ENCODE results near the gene SLC23A2.
A peak's percentile ranks its signal among the peaks of the same experiment; 100 is the strongest.
"Not testable (repeated sequence)": the region's sequence is repeated elsewhere in the genome, so short reads cannot be mapped to it uniquely, and the experiment has no call there.

The SLC23A2 gene

GRCh38 chr20:5004825-5005224 is 3.5 kb upstream of the SLC23A2 start:
- not testable (repeated sequence) for DNase-seq

DNA sequence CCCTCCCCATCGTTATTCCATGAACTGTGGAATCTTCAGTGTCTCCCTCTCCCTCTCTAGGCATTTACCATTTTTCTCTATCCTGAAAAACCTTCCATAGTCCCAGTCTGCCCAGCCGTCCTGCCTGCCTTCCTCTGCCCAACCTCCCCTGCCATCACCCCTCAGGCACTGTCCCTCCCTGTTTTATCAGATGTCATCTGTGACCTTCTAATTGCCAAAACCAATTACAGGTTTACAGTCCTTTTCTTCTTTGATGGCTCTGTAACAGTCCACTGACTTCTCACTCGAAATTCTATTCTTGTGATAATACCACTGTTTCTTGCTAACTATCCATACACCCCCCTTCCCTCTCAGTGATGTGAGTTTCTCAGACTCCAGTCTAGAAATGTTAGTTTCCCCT is 2.3 kb upstream of the SLC23A2 start:
- DNase-seq = no peak

DNA sequence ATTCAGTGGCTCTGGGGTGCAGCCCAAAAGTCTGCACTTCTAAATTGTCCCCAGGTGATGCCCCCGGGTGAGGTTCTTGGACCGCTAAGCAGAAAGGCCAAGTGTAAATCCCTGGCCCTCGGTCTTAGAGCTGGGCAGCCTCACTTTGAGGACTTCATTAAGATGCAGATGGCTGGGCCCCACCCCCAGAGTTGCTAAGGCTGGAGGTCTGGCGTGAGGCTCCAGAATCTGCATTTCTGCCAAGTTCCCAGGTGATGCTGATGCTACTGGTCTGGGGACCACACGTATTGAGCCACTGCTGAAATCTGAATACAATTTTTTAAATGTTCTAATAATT is 735 bp upstream of the SLC23A2 start:
- DNase-seq = peak; percentile 46

DNA sequence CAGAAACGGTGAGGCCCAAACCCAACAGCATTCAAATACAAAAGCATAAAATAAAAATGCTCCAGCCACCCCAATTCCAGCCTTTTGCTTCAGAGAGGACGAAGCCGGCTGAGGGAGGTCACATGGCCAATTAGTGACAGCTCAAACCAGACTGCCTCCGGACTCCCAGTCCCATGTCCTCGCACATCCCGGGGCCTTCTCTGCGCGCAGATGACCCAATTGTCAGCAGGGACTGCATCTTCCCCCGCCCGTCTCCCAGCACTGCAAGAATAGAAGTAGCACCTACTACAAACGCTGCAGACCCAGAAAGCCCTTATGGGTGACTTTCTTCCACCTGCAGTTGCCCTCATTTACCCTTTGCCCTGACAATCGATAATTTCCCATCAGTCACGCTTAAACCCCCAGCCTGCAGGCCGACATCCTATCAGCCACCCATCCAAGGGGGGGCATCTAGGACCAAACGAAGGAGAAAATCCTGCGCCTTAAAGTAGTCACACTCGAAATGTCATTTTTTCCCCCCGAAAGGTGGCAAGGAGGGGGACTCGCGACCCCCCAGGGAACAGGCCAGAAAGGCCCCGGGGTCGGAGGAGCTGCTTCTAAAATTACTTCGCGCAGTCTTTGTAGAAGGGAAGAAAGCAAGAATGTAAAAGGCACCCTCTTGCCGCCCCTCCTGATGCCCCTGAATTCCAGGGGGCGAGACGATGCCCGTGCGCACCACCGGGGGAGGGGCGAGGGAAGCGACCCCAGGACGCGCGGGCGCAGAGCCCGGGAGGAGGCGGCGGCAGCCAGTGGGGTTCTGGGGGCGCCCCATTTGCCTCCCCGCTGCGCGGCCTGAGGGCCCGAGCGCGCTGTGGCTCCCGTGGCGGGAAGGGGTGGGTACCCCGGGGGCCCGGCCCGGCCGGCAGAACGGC is 792 bp downstream of the SLC23A2 start:
- DNase-seq = peak; percentile 70

DNA sequence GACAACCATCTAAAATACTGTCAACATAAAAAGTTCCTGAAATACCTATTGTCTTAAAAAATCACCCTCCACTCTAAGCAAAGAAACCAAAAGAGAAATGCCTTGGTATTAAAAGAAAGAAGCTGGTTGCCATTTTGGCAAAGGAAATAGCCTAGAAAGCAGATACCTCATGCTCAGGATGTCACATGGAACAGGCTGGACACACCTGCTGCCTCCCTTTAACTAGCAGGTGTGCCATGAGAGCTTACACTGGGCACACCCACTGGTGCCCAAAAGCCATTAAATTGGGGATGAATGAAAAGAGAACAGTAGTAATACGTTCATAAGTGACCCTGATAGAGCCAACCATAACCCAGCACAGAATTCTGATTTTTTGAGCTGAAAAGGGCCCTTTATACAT is 1.5 kb downstream of the SLC23A2 start:
- peak; percentile 75 for DNase-seq

GRCh38 chr20:4998160-4998651 is 3.1 kb downstream of the SLC23A2 start:
- DNase-seq = no peak

DNA sequence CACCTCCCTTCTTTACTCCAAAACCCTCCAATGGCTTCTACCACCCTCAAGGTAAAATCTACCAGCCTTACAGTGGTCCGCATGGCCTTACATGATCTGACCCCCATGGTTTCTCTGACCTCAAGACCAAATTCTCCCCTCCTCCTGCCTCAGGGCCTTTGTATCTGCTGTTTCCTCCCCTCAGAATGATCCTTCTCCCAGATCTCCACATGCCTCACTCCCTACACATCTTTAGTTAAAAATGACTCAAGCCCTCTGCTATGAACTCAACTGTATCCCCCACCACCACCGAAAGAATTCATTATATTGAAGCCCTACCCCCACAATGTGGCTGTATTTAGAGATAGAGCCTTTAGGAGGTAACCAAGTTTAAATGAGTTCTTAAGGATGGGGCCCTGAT is 4.1 kb downstream of the SLC23A2 start:
- DNase-seq = no peak

DNA sequence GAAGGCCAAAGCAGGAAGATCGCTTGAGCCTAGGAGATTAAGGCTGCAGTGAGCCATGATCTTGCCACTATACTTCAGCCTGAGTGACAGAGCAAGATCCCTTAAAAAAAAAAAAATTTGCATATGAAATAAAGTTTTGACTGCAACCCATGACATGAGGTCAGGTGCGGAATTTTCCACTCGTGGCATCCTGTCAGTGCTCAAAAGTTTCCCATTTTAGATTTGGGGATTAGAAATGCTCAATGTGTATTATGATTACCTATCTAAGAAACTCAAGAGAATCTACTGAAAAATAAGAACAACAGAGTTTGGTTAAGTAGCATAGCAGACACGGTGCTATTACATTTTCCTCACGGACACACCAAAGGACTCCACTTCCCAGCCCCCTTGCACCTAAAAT is 11.7 kb downstream of the SLC23A2 start:
- DNase-seq = no peak

GRCh38 chr20:4987130-4987529 is 14.2 kb downstream of the SLC23A2 start:
- DNase-seq = no peak

GRCh38 chr20:4985658-4986057 is 15.7 kb downstream of the SLC23A2 start:
- no peak for DNase-seq

DNA sequence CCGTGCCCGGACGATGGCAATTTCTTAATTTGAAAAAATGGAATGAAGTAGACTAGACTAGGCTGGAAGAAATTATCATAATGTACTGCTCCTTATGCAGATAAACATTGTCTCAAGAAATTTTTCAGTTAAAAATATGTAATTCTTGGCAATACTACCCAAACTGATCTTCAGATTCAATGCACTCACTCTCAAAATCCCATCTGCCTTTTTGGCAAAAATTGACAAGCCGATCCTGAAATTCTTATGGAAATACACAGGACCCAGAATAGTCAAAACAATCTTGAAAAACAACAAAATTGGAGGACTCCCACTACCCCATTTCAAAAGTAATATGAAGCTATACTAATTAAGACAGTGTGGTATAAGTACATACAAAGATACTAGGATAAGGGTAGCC is 19.0 kb downstream of the SLC23A2 start:
- DNase-seq = no peak

GRCh38 chr20:4979841-4980410 is 21.4 kb downstream of the SLC23A2 start:
- DNase-seq = no peak

GRCh38 chr20:4978050-4978918 is 23.0 kb downstream of the SLC23A2 start:
- DNase-seq = no peak

DNA sequence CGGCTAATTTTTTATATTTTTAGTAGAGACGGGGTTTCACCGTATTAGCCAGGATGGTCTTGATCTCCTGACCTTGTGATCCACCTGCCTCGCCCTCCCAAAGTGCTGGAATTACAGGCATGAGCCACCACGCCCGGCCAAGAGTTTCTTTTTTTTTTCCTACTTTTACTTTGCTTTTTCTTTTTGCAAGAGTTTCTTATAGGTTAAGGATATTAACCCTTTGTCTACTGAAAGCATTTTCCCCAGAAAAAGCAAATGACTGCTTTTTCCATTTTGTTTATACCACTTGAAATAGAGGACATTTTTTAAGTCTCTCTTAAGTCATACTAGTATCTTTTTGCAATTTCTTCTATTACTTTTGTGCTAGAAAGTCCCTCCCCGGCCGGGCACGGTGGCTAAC is 25.3 kb downstream of the SLC23A2 start:
- DNase-seq = not testable (repeated sequence)

- no peak for DNase-seq
These were observed 27.8 kb downstream of the SLC23A2 start for GRCh38 chr20:4973330-4974097.

- DNase-seq = no peak
These were observed 28.6 kb downstream of the SLC23A2 start for GRCh38 chr20:4972506-4973251.

GRCh38 chr20:4971064-4971463 is 30.2 kb downstream of the SLC23A2 start:
- DNase-seq = no peak

DNA sequence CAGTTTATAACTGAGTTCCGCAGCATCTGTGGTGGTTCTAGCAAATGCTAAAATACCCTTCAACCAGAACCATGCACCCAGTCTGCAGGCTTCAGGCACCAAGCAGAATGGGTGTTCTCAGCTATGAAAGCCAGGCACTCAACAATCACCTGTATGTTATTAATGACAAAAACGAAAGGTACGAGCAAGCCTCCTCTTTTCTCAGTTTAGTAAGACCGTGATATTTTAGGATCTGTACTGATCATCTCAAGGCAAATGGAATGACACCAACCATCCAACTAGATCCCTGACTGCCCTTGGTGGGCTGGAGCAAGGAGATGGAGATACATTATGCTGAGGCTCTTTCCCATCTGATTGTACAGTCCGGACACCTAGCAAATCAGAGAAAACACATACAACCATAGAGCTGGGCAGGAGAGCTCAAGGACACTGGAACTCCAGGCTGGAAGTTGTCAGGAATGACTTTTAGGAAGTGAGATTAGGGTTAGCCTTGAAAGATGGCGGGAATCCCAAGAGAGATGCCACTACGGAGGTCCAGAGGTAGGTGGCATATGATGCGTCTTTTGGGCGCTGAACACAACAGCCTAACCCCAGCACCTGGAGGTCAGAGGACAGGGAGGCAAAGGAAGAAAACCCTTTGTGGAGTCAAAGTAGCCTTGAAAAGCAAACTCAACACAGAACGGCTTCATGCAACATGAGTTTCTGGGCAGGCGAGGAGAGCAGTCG is 33.4 kb downstream of the SLC23A2 start:
- no peak for DNase-seq

- no peak for DNase-seq
These were observed 34.2 kb downstream of the SLC23A2 start for GRCh38 chr20:4966826-4967751.

DNA sequence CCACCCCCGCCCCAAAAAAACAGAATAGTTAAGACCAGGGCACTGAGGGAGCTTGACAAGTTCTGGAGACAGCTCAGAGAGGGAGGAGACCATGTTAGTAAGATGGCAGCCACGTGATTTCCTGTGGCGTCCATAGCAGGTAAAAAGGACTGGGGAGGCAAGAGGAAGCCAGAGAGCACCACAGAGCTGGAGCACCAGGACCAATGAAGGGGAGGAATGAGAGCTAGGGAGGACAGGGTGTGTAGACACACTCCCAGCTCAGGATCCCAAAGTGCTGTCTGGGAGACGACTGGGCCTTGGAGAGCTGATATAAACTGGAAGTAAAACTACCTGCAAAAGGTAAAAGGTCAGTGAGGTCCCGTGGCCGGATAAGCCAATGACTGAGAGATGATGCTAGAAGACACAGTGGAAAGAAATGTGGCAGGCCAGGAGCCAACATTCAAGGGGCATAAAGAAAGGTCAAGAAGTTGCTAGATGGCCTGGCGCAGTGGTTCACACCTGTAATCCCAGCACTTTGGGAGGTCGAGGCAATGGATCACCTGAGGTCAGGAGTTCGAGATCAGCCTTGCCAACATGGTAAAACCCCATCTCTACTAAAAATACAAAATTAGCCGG is 39.0 kb downstream of the SLC23A2 start:
- no peak for DNase-seq
